ENCODE data around the gene ST3GAL5.
A peak's percentile ranks its signal among the peaks of the same experiment; 100 is the strongest.

The ST3GAL5 gene

DNA sequence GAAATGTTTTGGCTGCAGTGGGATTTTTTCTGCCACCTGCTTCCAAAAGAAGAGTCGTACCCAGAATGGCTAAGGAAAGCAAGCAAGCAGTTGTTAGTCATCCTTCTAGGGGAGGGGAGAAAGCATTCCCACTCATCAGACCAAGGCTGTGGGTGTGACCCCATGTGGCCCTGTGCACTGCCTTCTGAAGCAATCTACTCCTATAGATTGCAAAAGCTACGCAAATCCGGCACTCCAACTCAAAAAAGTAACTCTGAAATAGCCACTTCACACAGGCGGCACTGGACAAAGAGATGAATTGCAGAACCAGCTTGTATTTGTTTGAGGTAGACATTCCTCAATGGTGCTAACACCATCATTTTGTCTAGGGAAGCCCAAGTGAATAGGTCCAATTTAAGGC lies 44.3 kb downstream of the ST3GAL5 start:
- H3K79me2 ChIP-seq (ENCODE audit: low read length) = peaks cover 3% of the 10 kb centered on the region; the same call in 1 of the 2 replicates
- H3K9me2 ChIP-seq (replicated peaks; ENCODE audit: insufficient read depth, low read length) = no peaks in the 10 kb centered on the region
- H3K27ac ChIP-seq (ENCODE audit: low read length) = no peak overlapping the region
- H3K4me3 ChIP-seq (ENCODE audit: low read length) = no peak overlapping the region
- no peak overlapping the region for H3K9ac ChIP-seq (ENCODE audit: low read length)
- H3K4me2 ChIP-seq (ENCODE audit: low read depth, low read length) = no peak overlapping the region
- no peaks in the 10 kb centered on the region for H4K20me1 ChIP-seq (ENCODE audit: insufficient read depth, low read length)
- H3K27me3 ChIP-seq (replicated peaks; ENCODE audit: insufficient read depth, low read length) = no peaks in the 10 kb centered on the region
- H2AFZ ChIP-seq (ENCODE audit: low read length) = no peak overlapping the region
- no peak for DNase-seq
- H3K36me3 ChIP-seq (replicated peaks; ENCODE audit: insufficient read depth, low read length) = peaks cover 10% of the 10 kb centered on the region
- H3K4me1 ChIP-seq (ENCODE audit: low read length) = no peaks in the 10 kb centered on the region
- TF ChIP-seq EZH2 (optimal IDR thresholded peaks at IDR 0.05; ENCODE audit: low read depth, low read length) = no peak
- TF ChIP-seq EZH2phosphoT487 (IDR thresholded peaks at IDR 0.05; ENCODE audit: low read length) = no peak
- TF ChIP-seq CTCF (IDR thresholded peaks at IDR 0.05; ENCODE audit: low read length) = no peak
- H3F3A ChIP-seq (ENCODE audit: insufficient read depth, low read length) = no peaks in the 10 kb centered on the region
- no peaks in the 10 kb centered on the region for H3K9me3 ChIP-seq (replicated peaks; ENCODE audit: insufficient read depth, low read length)

- TF ChIP-seq EZH2phosphoT487 (IDR thresholded peaks at IDR 0.05; ENCODE audit: low read length) (no peak), CTCF (IDR thresholded peaks at IDR 0.05; ENCODE audit: low read length) (peak; percentile 77)
- H3K36me3 ChIP-seq (replicated peaks; ENCODE audit: insufficient read depth, low read length) = peaks cover 14% of the 10 kb centered on the region
- no peaks in the 10 kb centered on the region for H3K9me3 ChIP-seq (replicated peaks; ENCODE audit: insufficient read depth, low read length)
- H3K27me3 ChIP-seq (replicated peaks; ENCODE audit: insufficient read depth, low read length) = no peaks in the 10 kb centered on the region
- peaks cover 3% of the 10 kb centered on the region; the same call in 1 of the 2 replicates for H3K79me2 ChIP-seq (ENCODE audit: low read length)
- no peak overlapping the region for H3K9ac ChIP-seq (ENCODE audit: low read length)
- H3K4me2 ChIP-seq (ENCODE audit: low read depth, low read length) = no peak overlapping the region
- peak; percentile 25 for DNase-seq
- no peaks in the 10 kb centered on the region for H4K20me1 ChIP-seq (ENCODE audit: insufficient read depth, low read length)
- H3F3A ChIP-seq (ENCODE audit: insufficient read depth, low read length) = no peaks in the 10 kb centered on the region
- no peak overlapping the region for H3K27ac ChIP-seq (ENCODE audit: low read length)
- no peak overlapping the region for H3K4me3 ChIP-seq (ENCODE audit: low read length)
- H3K9me2 ChIP-seq (replicated peaks; ENCODE audit: insufficient read depth, low read length) = no peaks in the 10 kb centered on the region
- H3K4me1 ChIP-seq (ENCODE audit: low read length) = no peaks in the 10 kb centered on the region
- no peak overlapping the region for H2AFZ ChIP-seq (ENCODE audit: low read length)
Measured at GRCh38 chr2:85843543-85843942, 45.2 kb downstream of the ST3GAL5 start.

DNA sequence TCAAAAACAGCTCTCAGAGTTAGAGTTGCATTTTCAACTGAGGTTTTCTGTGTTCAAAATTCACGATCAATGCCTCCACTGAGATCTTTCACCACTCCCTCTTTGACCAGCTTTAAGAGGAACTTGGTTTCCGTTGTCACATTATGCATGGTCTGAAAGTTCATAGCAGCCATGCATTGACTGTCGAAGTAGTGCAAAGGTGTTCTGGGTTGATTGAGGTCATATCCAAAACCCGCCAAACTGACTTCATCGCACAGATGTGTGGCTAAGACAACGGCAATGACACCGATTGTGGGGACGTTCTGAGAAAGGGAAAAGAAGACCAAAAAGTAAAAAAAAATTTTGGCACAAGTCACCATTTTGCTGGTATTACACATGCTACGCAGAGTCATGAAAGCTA lies 48.7 kb downstream of the ST3GAL5 start:
- Histone ChIP-seq H3K27ac (ENCODE audit: low read length) (no peak overlapping the region), H3K4me3 (ENCODE audit: low read length) (no peak overlapping the region), H2AFZ (ENCODE audit: low read length) (no peak overlapping the region), H3K4me2 (ENCODE audit: low read depth, low read length) (no peak overlapping the region), H3K9me3 (replicated peaks; ENCODE audit: insufficient read depth, low read length) (no peaks in the 10 kb centered on the region), H3K9ac (ENCODE audit: low read length) (no peak overlapping the region), H3F3A (ENCODE audit: insufficient read depth, low read length) (no peaks in the 10 kb centered on the region), H3K4me1 (ENCODE audit: low read length) (no peaks in the 10 kb centered on the region), H3K36me3 (replicated peaks; ENCODE audit: insufficient read depth, low read length) (peaks cover 14% of the 10 kb centered on the region; the same call in 1 of the 2 replicates), H3K9me2 (replicated peaks; ENCODE audit: insufficient read depth, low read length) (no peaks in the 10 kb centered on the region), H4K20me1 (ENCODE audit: insufficient read depth, low read length) (no peaks in the 10 kb centered on the region), H3K27me3 (replicated peaks; ENCODE audit: insufficient read depth, low read length) (no peaks in the 10 kb centered on the region), H3K79me2 (ENCODE audit: low read length) (no peaks in the 10 kb centered on the region)
- DNase-seq = no peak
- TF ChIP-seq EZH2 (optimal IDR thresholded peaks at IDR 0.05; ENCODE audit: low read depth, low read length) = no peak

DNA sequence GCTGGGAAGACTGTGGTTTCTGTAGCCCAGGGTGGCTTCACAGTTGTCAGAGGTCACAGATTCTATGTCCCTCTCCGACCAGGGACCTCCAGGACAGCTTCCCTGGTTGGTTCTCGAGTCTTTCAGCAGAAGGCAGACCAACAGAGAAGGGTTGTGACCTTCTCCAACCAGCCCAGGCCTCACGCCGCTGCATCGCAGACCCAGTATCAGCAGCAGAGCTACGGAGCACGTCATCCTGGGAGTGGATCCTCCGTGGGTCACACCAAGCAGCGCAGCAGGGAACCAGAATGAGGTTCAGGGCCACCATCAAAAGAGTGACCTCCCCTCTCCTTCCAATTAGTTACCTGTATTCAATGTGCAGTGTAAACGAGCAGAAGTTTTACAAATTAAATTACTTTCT lies 49.3 kb downstream of the ST3GAL5 start:
- Histone ChIP-seq H3K27ac (ENCODE audit: low read length) (no peak overlapping the region), H4K20me1 (ENCODE audit: insufficient read depth, low read length) (no peaks in the 10 kb centered on the region), H3K4me1 (ENCODE audit: low read length) (no peaks in the 10 kb centered on the region), H2AFZ (ENCODE audit: low read length) (no peak overlapping the region), H3F3A (ENCODE audit: insufficient read depth, low read length) (no peaks in the 10 kb centered on the region), H3K79me2 (ENCODE audit: low read length) (no peaks in the 10 kb centered on the region), H3K4me2 (ENCODE audit: low read depth, low read length) (no peak overlapping the region), H3K9me2 (replicated peaks; ENCODE audit: insufficient read depth, low read length) (no peaks in the 10 kb centered on the region), H3K9me3 (replicated peaks; ENCODE audit: insufficient read depth, low read length) (no peaks in the 10 kb centered on the region), H3K36me3 (replicated peaks; ENCODE audit: insufficient read depth, low read length) (peaks cover 14% of the 10 kb centered on the region; the same call in 1 of the 2 replicates), H3K9ac (ENCODE audit: low read length) (no peak overlapping the region), H3K27me3 (replicated peaks; ENCODE audit: insufficient read depth, low read length) (no peaks in the 10 kb centered on the region), H3K4me3 (ENCODE audit: low read length) (no peak overlapping the region)
- TF ChIP-seq EZH2phosphoT487 (IDR thresholded peaks at IDR 0.05; ENCODE audit: low read length) (no peak), EZH2 (optimal IDR thresholded peaks at IDR 0.05; ENCODE audit: low read depth, low read length) (no peak), CTCF (IDR thresholded peaks at IDR 0.05; ENCODE audit: low read length) (no peak)
- DNase-seq = no peak
